Ovary (tissue), 9 donors: ENCODE results near the gene MYOM3. TPM values are rescaled to one million over a fixed set of nuclear protein-coding genes. Genes with fewer than 3 reads are reported as not detected.
A peak's percentile ranks its signal among the peaks of the same experiment; 100 is the strongest.

Source experiments
- DNase-seq, 5 donors: peaks; one replicate each; pipeline ENCODE4 v3.0.0-alpha.2; 2019 to 2020
- H3K27ac ChIP-seq, 2 donors: fragments of 200-600 bp; one replicate each; pipeline versions ENCODE4 v1.5.1 to v1.8.0; 2019 to 2022
- H3K27me3 ChIP-seq: fragments of 200-600 bp; one replicate; pipeline ENCODE4 v1.8.0; 2022
- H3K36me3 ChIP-seq: fragments of 200-600 bp; sonication (generic); one replicate; pipeline ENCODE4 v1.5.1; 2019
- H3K4me1 ChIP-seq: one replicate; pipeline ENCODE4 v1.8.1; 2013; ENCODE audit warnings: mild to moderate bottlenecking, moderate library complexity; ENCODE audit not compliant: insufficient read depth
- H3K4me3 ChIP-seq: fragments of 200-600 bp; sonication (generic); one replicate; pipeline ENCODE4 v1.5.1; 2017
- H3K9me3 ChIP-seq, 2 donors: fragments of 200-600 bp in 1 of 2; sonication (generic) in 1 of 2; one replicate each; pipeline versions ENCODE4 v1.5.1 to v1.8.1; 2013 to 2019; ENCODE audit warnings: mild to moderate bottlenecking in 1 of 2, moderate library complexity in 1 of 2
- CTCF ChIP-seq, 3 donors: fragments of 450-650 bp in 2 of 3; fragments of 200-600 bp in 1 of 3; IDR thresholded peaks; one replicate each; pipeline versions ENCODE4 v1.5.1 to v1.8.0; 2016 to 2022; ENCODE audit warnings: antibody characterized with exemption in 3 of 3, mild to moderate bottlenecking in 1 of 3
- EP300 ChIP-seq: sonication (generic); formaldehyde crosslinking; IDR thresholded peaks from one replicate; pipeline ENCODE4 v1.6.1; 2017; ENCODE audit warnings: antibody characterized with exemption
- POLR2A ChIP-seq: fragments of 450-650 bp; IDR thresholded peaks from one replicate; pipeline ENCODE4 v1.6.1; 2017; ENCODE audit warnings: antibody characterized with exemption, mild to moderate bottlenecking, moderate library complexity
- WGBS, 3 donors: extraction: QIAGEN DNeasy Blood & Tissue Kit in 1 of 3; methylation state at CpG; one replicate each; pipeline versions ENCODE4 v1.1.5 to v1.1.7; 2013 to 2017; 5-methylcytosine and 5-hydroxymethylcytosine counted together
- intact Hi-C, 4 donors: fragments of 100-400 bp; cut with DNase I; formaldehyde crosslinking; loops; one replicate each; pipeline versions ENCODE4 v1.11.0 to v1.15.1; 2022 to 2023
- polyA plus RNA-seq, 2 donors: library from polyadenylated mRNA; stranded (reverse); fragments of 200-250 nt in 1 of 2; fragments of 350-450 nt in 1 of 2; fragmentation: Illumina TruSeq in 1 of 2; extraction: RNeasy Lipid Tissue Mini Kit (QIAGEN cat#74804) in 1 of 2; gene quantifications; one replicate each; pipeline ENCODE4 v1.2.3, GENCODE V29; 2013 to 2014
- total RNA-seq, 7 donors: library from RNA; depleted of rRNA in 2 of 7; stranded (reverse); fragments of >200 nt in 2 of 7; fragmentation: NEBNext Ultra II Directional in 3 of 7; extraction: Animal tissue kit (Norgen Biotek cat#: 25700) in 3 of 7; gene quantifications; one replicate each; pipeline versions ENCODE4 v1.1.0 to v1.2.4, GENCODE V29; 2016 to 2023
- donor health status: DM: no; HTN: no; CAD: no; lungs with moderate emphysema.
- donor health status: DM: no; HTN: no; CAD: no.
- donor health status: Bipolar disorder and iron deficiency.
- donor health status: DM: yes; HTN: yes; CAD: no.
- donor health status: DM: no; HTN: no; CAD: no.
- donor health status: DM: yes; HTN: yes; CAD: no.

Gene MYOM3
- total and polyA plus RNA-seq, 9 donors, result 0.08 to 1.2 (median 0.27) TPM

- H3K9me3 ChIP-seq, result no peaks in the 10 kb centered on the region
- no peak overlapping the region for H3K4me3 ChIP-seq
- no peaks in the 10 kb centered on the region for H3K36me3 ChIP-seq
- H3K27ac ChIP-seq, result no peak overlapping the region
- TF ChIP-seq CTCF (IDR thresholded peaks at IDR 0.05) (no peak), EP300 (no peak), POLR2A (no peak)
- DNase-seq, result no peak
- H3K27me3 ChIP-seq, result no peaks in the 10 kb centered on the region
- intact Hi-C loops, result no loop called here
- H3K4me1 ChIP-seq, result no peaks in the 10 kb centered on the region
- 35 to 39% (median 36%) methylated on average over 12 of the region's 12 CpGs for WGBS, 3 donors
Observed at GRCh38 chr1:24151175-24151533, 39.2 kb upstream of the MYOM3 start.

DNA sequence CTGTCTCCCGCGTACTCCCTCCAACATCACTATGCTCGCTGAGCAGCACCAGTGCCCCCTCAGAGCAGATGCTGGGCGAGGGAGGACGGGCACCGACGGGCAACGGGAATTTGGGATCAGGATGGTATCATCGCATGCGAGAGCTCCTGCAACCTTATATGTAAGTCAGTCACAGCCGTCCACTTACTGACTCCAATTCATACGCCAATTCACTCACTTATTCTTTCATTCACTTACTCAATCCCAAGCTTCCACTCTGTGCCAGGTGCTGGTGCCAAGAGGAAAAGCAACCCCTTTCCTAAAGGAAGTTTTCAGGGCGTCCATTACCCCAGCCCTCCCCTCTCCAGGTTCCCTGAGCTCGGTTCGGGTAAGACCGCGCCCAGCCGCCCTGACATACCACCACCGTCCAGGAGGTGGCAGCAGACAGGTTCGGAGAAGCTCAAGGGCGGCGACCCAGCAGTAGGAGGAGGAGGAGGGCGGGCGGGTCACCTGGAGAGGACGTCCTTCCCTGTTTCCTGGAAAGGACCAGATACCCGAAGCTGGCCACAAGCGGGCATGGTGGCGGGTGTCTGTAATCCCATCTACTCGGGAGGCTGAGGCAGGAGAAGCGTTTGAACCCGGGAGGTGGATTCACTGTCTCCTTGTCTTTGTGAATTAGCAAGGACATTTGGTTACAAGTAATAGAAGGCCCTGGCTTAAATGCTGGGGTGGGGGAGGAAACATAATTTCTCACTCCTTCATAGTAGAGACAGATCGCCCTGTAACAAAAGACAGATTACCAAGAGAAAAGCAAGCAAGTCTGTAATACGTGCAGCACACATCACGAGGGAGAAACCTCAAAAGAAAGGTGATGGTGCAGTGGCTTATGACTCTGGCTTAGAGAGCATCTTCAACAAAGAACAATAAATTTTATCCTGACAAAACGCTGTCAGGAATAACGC is 38.6 kb upstream of the MYOM3 start:
- WGBS, 3 donors, result 12 to 17% (median 14%) methylated on average over 36 of the region's 36 CpGs
- DNase-seq, result peak; percentile 79 to 88 (median 85)
- H3K4me3 ChIP-seq, result no peak overlapping the region
- H3K27ac ChIP-seq, result no peak overlapping the region
- no peaks in the 10 kb centered on the region for H3K4me1 ChIP-seq
- TF ChIP-seq EP300 (no peak), CTCF (IDR thresholded peaks at IDR 0.05) (peak; percentile 49 to 71 (median 71))
- intact Hi-C loops, result no loop called here
- no peaks in the 10 kb centered on the region for H3K27me3 ChIP-seq
- H3K9me3 ChIP-seq, result no peaks in the 10 kb centered on the region
- H3K36me3 ChIP-seq, result no peaks in the 10 kb centered on the region

DNA sequence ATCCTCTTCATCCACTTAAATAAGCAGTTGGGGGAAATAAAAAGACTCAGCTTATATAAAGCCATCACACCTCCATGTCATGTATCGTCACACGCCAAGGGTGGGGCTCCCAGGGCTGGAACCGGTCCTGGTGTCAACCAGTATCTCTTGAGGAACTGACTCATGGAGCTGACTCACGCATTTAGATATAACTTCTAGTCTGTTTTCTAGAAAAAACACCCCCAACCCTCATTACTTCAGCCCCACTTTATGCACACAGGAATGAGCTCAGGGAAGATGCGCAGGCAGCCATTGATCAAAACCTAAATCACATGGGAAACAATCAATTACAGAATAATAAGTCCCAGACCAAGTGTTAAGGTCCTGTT is 37.9 kb upstream of the MYOM3 start:
- Histone ChIP-seq H3K36me3 (no peaks in the 10 kb centered on the region), H3K4me1 (no peaks in the 10 kb centered on the region), H3K27ac (no peak overlapping the region), H3K4me3 (no peak overlapping the region), H3K9me3 (no peaks in the 10 kb centered on the region), H3K27me3 (no peaks in the 10 kb centered on the region)
- 47 to 57% (median 50%) methylated on average over 5 of the region's 5 CpGs for WGBS, 3 donors
- intact Hi-C loops, result no loop called here
- DNase-seq, result no peak
- no peak for TF ChIP-seq CTCF (IDR thresholded peaks at IDR 0.05)
- TF ChIP-seq POLR2A, result no peak
- no peak for TF ChIP-seq EP300

DNA sequence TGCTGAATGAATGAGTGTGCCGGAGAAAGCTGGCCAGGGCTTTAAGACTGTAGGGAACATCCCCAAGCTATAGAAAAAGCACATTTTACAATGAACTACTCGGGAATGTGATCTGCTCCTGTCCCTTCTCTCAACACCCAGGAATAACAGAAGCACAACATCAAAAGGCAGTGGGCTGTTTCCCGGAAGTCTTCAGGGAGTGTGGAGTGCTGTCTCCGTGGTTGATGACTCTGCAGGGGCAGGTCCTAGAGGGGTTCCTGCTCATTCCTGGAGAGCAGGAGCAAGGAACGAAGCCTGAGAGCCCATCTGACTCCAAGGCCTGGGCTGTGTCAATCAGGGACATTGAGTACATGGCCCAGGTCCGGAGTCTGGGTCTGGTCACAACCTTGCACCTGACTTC is 35.9 kb upstream of the MYOM3 start:
- H3K4me3 ChIP-seq, result no peak overlapping the region
- 72 to 75% (median 73%) methylated on average over 6 of the region's 6 CpGs for WGBS, 3 donors
- H3K27ac ChIP-seq, result no peak overlapping the region
- no peaks in the 10 kb centered on the region for H3K9me3 ChIP-seq
- no peaks in the 10 kb centered on the region for H3K36me3 ChIP-seq
- TF ChIP-seq EP300, result no peak
- no peak for TF ChIP-seq POLR2A
- no peak for TF ChIP-seq CTCF (IDR thresholded peaks at IDR 0.05)
- peaks cover 2% of the 10 kb centered on the region for H3K4me1 ChIP-seq
- intact Hi-C loops, result no loop called here
- H3K27me3 ChIP-seq, result no peaks in the 10 kb centered on the region
- no peak for DNase-seq
